ENCODE data around the gene CYP39A1.

The CYP39A1 gene

GRCh38 chr6:46645265-46645664, 7.4 kb downstream of the CYP39A1 start:
- Histone ChIP-seq H3K4me1 (ENCODE audit: insufficient read depth, low read length, poor library complexity, severe bottlenecking) (no peaks in the 10 kb centered on the region), H3K27me3 (ENCODE audit: insufficient read depth, low read length, poor library complexity, severe bottlenecking) (no peaks in the 10 kb centered on the region), H3K36me3 (ENCODE audit: insufficient read depth, low read length) (no peaks in the 10 kb centered on the region), H3K9me2 (replicated peaks; ENCODE audit: low read depth, low read length) (no peaks in the 10 kb centered on the region), H3K79me2 (ENCODE audit: insufficient read depth, low read length) (no peaks in the 10 kb centered on the region), H3K9ac (ENCODE audit: low read depth, low read length, poor library complexity, severe bottlenecking) (no peak overlapping the region), H3K4me2 (ENCODE audit: low read depth, low read length, poor library complexity, severe bottlenecking) (no peak overlapping the region), H3K9me3 (ENCODE audit: insufficient read depth, low read depth, low read length) (no peaks in the 10 kb centered on the region), H4K20me1 (ENCODE audit: insufficient read depth, low read length, poor library complexity, severe bottlenecking) (no peaks in the 10 kb centered on the region), H3K4me3 (ENCODE audit: low read length, poor library complexity, severe bottlenecking) (no peak overlapping the region), H2AFZ (ENCODE audit: low read length) (no peak overlapping the region), H3F3A (ENCODE audit: low read depth) (no peaks in the 10 kb centered on the region)
- TF ChIP-seq EZH2phosphoT487 (IDR thresholded peaks at IDR 0.05; ENCODE audit: borderline replicate concordance) (no peak), CTCF (conservative IDR thresholded peaks at IDR 0.05; ENCODE audit: low read length) (no peak)

DNA sequence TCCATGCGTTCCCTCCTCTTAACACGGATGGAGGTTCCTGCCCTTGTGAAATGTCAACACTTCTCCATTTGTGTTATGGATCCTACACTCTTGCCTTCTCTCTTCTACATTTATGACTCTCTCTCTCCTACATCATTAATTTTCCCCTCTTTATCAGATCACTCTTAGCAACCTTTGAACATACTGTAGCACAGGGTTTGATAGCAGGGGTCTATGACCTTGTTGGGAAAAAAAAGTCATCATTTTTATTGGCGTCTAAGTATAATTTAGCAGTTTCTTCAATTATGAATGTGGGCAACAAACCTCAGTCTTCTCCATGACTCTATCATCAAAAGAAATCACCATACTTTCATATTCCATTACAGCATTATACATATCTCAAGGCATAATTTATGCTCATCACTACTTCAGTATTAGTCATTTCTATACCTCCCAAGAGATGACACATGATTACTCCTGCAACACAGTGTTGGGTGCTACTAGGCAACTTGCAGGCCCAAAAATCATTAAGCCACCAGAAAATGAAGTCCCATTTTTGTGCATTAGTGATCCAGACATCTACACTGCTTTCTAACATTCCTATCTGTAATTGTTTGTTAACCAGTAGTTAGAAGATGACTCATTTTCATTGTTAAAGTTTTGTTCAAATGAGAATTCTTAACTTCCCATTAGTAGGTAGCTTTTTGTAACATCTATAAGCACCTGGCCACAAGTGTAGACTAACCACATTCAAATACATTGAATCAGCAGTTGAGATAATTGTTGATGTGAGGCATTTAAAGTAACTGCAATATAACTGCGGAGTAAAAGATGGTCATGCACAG, 9.5 kb downstream of the CYP39A1 start:
- H3F3A ChIP-seq (ENCODE audit: low read depth), result no peaks in the 10 kb centered on the region
- no peaks in the 10 kb centered on the region for H3K9me2 ChIP-seq (replicated peaks; ENCODE audit: low read depth, low read length)
- H3K27me3 ChIP-seq (ENCODE audit: insufficient read depth, low read length, poor library complexity, severe bottlenecking), result no peaks in the 10 kb centered on the region
- TF ChIP-seq CTCF (conservative IDR thresholded peaks at IDR 0.05; ENCODE audit: low read length), result no peak
- no peak for TF ChIP-seq EZH2phosphoT487 (IDR thresholded peaks at IDR 0.05; ENCODE audit: borderline replicate concordance)
- H3K36me3 ChIP-seq (ENCODE audit: insufficient read depth, low read length), result no peaks in the 10 kb centered on the region
- H3K9me3 ChIP-seq (ENCODE audit: insufficient read depth, low read depth, low read length), result no peaks in the 10 kb centered on the region
- H3K4me3 ChIP-seq (ENCODE audit: low read length, poor library complexity, severe bottlenecking), result no peak overlapping the region
- no peak overlapping the region for H3K4me2 ChIP-seq (ENCODE audit: low read depth, low read length, poor library complexity, severe bottlenecking)
- no peak overlapping the region for H2AFZ ChIP-seq (ENCODE audit: low read length)
- no peaks in the 10 kb centered on the region for H4K20me1 ChIP-seq (ENCODE audit: insufficient read depth, low read length, poor library complexity, severe bottlenecking)
- no peaks in the 10 kb centered on the region for H3K4me1 ChIP-seq (ENCODE audit: insufficient read depth, low read length, poor library complexity, severe bottlenecking)
- H3K9ac ChIP-seq (ENCODE audit: low read depth, low read length, poor library complexity, severe bottlenecking), result no peak overlapping the region
- H3K79me2 ChIP-seq (ENCODE audit: insufficient read depth, low read length), result no peaks in the 10 kb centered on the region

- Histone ChIP-seq H3K79me2 (ENCODE audit: insufficient read depth, low read length) (no peaks in the 10 kb centered on the region), H3K27me3 (ENCODE audit: insufficient read depth, low read length, poor library complexity, severe bottlenecking) (no peaks in the 10 kb centered on the region), H2AFZ (ENCODE audit: low read length) (no peak overlapping the region), H3K4me2 (ENCODE audit: low read depth, low read length, poor library complexity, severe bottlenecking) (no peak overlapping the region), H3K9ac (ENCODE audit: low read depth, low read length, poor library complexity, severe bottlenecking) (no peak overlapping the region), H3K36me3 (ENCODE audit: insufficient read depth, low read length) (no peaks in the 10 kb centered on the region), H3F3A (ENCODE audit: low read depth) (no peaks in the 10 kb centered on the region), H3K4me3 (ENCODE audit: low read length, poor library complexity, severe bottlenecking) (no peak overlapping the region), H3K9me2 (replicated peaks; ENCODE audit: low read depth, low read length) (no peaks in the 10 kb centered on the region), H3K9me3 (ENCODE audit: insufficient read depth, low read depth, low read length) (no peaks in the 10 kb centered on the region), H4K20me1 (ENCODE audit: insufficient read depth, low read length, poor library complexity, severe bottlenecking) (no peaks in the 10 kb centered on the region), H3K4me1 (ENCODE audit: insufficient read depth, low read length, poor library complexity, severe bottlenecking) (no peaks in the 10 kb centered on the region)
- TF ChIP-seq EZH2phosphoT487 (IDR thresholded peaks at IDR 0.05; ENCODE audit: borderline replicate concordance), result no peak
- no peak for TF ChIP-seq CTCF (conservative IDR thresholded peaks at IDR 0.05; ENCODE audit: low read length)
Measured at GRCh38 chr6:46638650-46639049, 14.0 kb downstream of the CYP39A1 start.
